WERI-Rb-1 (cell line): Measurements from ENCODE around the gene JPT2.

ENCODE experiments used
- DNase-seq: peaks from one replicate; pipeline ENCODE4 v3.0.0-alpha.2; 2020
- H3K27ac ChIP-seq: fragments of 250-450 bp; sonication (Bioruptor Pico); 2 replicates; pipeline ENCODE4 v1.5.1; 2020; ENCODE audit warnings: mild to moderate bottlenecking, moderate library complexity
- H3K27me3 ChIP-seq: fragments of 250-450 bp; sonication (Bioruptor Pico); 2 replicates; pipeline ENCODE4 v1.5.1; 2021; ENCODE audit warnings: mild to moderate bottlenecking, low read depth, moderate library complexity; ENCODE audit not compliant: insufficient read depth, severe bottlenecking
- H3K36me3 ChIP-seq: fragments of 250-450 bp; sonication (Bioruptor Pico); 2 replicates; pipeline ENCODE4 v1.5.1; 2020; ENCODE audit warnings: mild to moderate bottlenecking, moderate library complexity
- H3K4me3 ChIP-seq: 2 replicates; pipeline ENCODE4 v1.5.1; 2011; ENCODE audit warnings: low read depth, mild to moderate bottlenecking, control low read depth, low read length
- H3K9me3 ChIP-seq: fragments of 250-450 bp; sonication (Bioruptor Pico); 2 replicates; pipeline ENCODE4 v1.5.1; 2021; ENCODE audit warnings: mild to moderate bottlenecking, moderate library complexity; ENCODE audit not compliant: severe bottlenecking
- CTCF ChIP-seq: IDR thresholded peaks from 2 replicates; pipeline ENCODE4 v1.5.1; 2011; ENCODE audit warnings: low read depth, mild to moderate bottlenecking, control low read depth, inconsistent platforms, low read length

Gene JPT2

GRCh38 chr16:1639860-1640259 lies 38.2 kb upstream of the JPT2 start:
- no peaks in the 10 kb centered on the region for H3K9me3 ChIP-seq
- H3K27me3 ChIP-seq, result no peaks in the 10 kb centered on the region
- H3K4me3 ChIP-seq, result no peak overlapping the region
- DNase-seq, result no peak
- H3K27ac ChIP-seq, result no peak overlapping the region
- H3K36me3 ChIP-seq, result peaks cover 75% of the 10 kb centered on the region
- no peak for TF ChIP-seq CTCF

- Histone ChIP-seq H3K9me3 (no peaks in the 10 kb centered on the region), H3K27me3 (no peaks in the 10 kb centered on the region), H3K4me3 (no peak overlapping the region), H3K27ac (no peak overlapping the region), H3K36me3 (peaks cover 70% of the 10 kb centered on the region)
- DNase-seq, result no peak
- no peak for TF ChIP-seq CTCF
Measured at GRCh38 chr16:1640261-1640941, 37.7 kb upstream of the JPT2 start.

- Histone ChIP-seq H3K27me3 (no peaks in the 10 kb centered on the region), H3K36me3 (peaks cover 66% of the 10 kb centered on the region), H3K9me3 (no peaks in the 10 kb centered on the region), H3K4me3 (no peak overlapping the region), H3K27ac (no peak overlapping the region)
- no peak for TF ChIP-seq CTCF
- DNase-seq, result no peak
Measured at GRCh38 chr16:1641261-1641660, 36.8 kb upstream of the JPT2 start.

- DNase-seq, result no peak
- Histone ChIP-seq H3K36me3 (peaks cover 72% of the 10 kb centered on the region), H3K27ac (no peak overlapping the region), H3K27me3 (no peaks in the 10 kb centered on the region), H3K4me3 (no peak overlapping the region), H3K9me3 (no peaks in the 10 kb centered on the region)
- no peak for TF ChIP-seq CTCF
Measured at GRCh38 chr16:1642148-1642547, 35.9 kb upstream of the JPT2 start.

- Histone ChIP-seq H3K36me3 (peaks cover 69% of the 10 kb centered on the region), H3K4me3 (no peak overlapping the region)
Measured at GRCh38 chr16:1642753-1643152, 35.3 kb upstream of the JPT2 start.

More at GRCh38 chr16:1642753-1643152, 35.3 kb upstream of the JPT2 start:
- no peaks in the 10 kb centered on the region for H3K27me3 ChIP-seq
- TF ChIP-seq CTCF, result no peak
- H3K27ac ChIP-seq, result no peak overlapping the region
- no peak for DNase-seq
- no peaks in the 10 kb centered on the region for H3K9me3 ChIP-seq
